Mucosa of rectum (tissue), 2 donors: Measurements from ENCODE around the gene SUN3.

ENCODE experiments used
- H3K27ac ChIP-seq, 2 donors: one replicate each; pipeline ENCODE4 v1.7.0; 2013; ENCODE audit warnings: inconsistent platforms in 2 of 2, low read depth in 2 of 2, low read length in 2 of 2
- H3K27me3 ChIP-seq, 2 donors: one replicate each; pipeline ENCODE4 v1.7.0; 2013; ENCODE audit warnings: low read length in 2 of 2; ENCODE audit not compliant: control insufficient read depth in 2 of 2, insufficient read depth in 2 of 2
- H3K36me3 ChIP-seq, 2 donors: one replicate each; pipeline ENCODE4 v1.7.0; 2013; ENCODE audit warnings: low read length in 2 of 2; ENCODE audit not compliant: control insufficient read depth in 2 of 2, insufficient read depth in 2 of 2
- H3K4me1 ChIP-seq, 2 donors: one replicate each; pipeline ENCODE4 v1.7.0; 2013; ENCODE audit warnings: low read length in 2 of 2, mild to moderate bottlenecking in 1 of 2; ENCODE audit not compliant: control insufficient read depth in 2 of 2, insufficient read depth in 2 of 2
- H3K4me3 ChIP-seq, 2 donors: one replicate each; pipeline ENCODE4 v1.7.0; 2013; ENCODE audit warnings: low read length in 2 of 2
- H3K9ac ChIP-seq, 2 donors: one replicate each; pipeline ENCODE4 v1.7.0; 2013; ENCODE audit warnings: low read length in 2 of 2, low read depth in 1 of 2, mild to moderate bottlenecking in 1 of 2
- H3K9me3 ChIP-seq, 2 donors: one replicate each; pipeline ENCODE4 v1.7.0; 2013; ENCODE audit warnings: low read length in 2 of 2; ENCODE audit not compliant: control insufficient read depth in 2 of 2
- donor health status: healthy.
- donor health status: Normal muscosa, but diverticular disease.

Gene SUN3

DNA sequence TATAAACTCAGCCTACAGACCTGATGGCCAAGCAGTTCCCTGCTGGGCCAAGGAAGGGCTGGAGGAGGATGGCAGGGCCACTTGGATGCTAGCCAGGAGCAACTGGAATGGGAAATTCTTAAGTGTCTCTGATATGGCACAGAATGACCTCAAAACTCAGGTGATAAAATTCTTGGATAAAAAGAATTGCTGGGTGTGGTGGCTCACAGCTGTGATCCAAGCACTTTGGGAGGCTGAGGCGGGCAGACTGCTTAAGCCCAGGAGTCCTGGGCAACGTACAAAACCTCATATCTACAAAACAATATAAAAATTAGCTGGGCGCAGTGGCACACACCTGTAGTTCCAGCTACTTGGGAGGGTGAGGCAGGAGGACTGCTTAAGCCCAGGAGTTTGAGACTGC lies 66.6 kb downstream of the SUN3 start:
- Histone ChIP-seq H3K4me3 (no peak overlapping the region), H3K36me3 (peaks cover 33 to 45% of the 10 kb centered on the region in 2 donors), H3K4me1 (peaks cover 5 to 8% of the 10 kb centered on the region in 2 donors), H3K27me3 (no peaks in the 10 kb centered on the region), H3K9me3 (no peaks in the 10 kb centered on the region), H3K27ac (peak overlapping the region; percentile 27 to 48), H3K9ac (no peak overlapping the region)

DNA sequence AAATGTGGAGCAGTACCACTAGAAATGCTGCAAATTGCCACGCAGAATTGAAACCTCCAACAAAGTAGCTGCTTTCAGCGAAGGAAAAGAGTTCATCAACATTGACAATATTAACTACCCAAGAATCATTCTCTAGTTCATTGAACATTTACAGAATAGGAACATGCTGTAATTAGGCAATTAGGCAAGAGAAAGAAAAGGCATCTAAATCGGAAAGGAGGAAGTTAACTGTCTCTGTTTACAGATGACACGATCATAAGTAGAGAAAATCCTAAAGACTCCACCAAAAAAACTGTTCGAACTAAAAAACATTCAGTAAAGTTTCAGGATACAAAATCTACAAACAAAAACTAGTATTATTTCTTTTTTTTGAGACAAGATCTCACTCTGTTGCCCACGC lies 71.8 kb downstream of the SUN3 start:
- H3K9me3 ChIP-seq = no peaks in the 10 kb centered on the region
- H3K4me1 ChIP-seq = peaks cover under 1 to 5% of the 10 kb centered on the region in 2 donors
- peaks cover 20 to 25% of the 10 kb centered on the region in 2 donors for H3K36me3 ChIP-seq
- no peak overlapping the region for H3K4me3 ChIP-seq
- no peaks in the 10 kb centered on the region for H3K27me3 ChIP-seq
- H3K9ac ChIP-seq = no peak overlapping the region
- H3K27ac ChIP-seq = no peak overlapping the region

DNA sequence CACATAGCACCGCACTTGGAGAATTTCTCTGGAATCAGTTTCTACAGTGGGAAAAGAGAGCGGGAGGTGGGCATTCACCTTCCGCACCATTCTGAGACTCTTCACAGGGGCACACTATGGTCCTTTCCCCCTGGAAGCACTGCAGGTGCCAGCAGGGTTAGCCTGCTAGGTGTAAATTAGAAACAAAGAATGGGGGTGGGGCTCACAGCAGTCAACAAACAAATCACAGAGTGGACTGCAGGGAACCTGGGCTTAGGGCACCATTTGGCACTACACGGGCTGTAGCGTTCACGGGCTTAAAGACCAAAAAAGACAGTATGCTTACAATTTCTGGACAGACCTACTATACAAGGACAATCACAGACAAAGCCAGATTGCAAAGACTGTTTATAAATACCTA lies 72.7 kb downstream of the SUN3 start:
- no peak overlapping the region for H3K9ac ChIP-seq
- H3K4me3 ChIP-seq = no peak overlapping the region
- H3K4me1 ChIP-seq = peaks cover 9% of the 10 kb centered on the region in 2 donors
- H3K36me3 ChIP-seq = peaks cover 20 to 21% of the 10 kb centered on the region in 2 donors
- H3K27ac ChIP-seq = no peak overlapping the region
- H3K9me3 ChIP-seq = no peaks in the 10 kb centered on the region
- no peaks in the 10 kb centered on the region for H3K27me3 ChIP-seq

DNA sequence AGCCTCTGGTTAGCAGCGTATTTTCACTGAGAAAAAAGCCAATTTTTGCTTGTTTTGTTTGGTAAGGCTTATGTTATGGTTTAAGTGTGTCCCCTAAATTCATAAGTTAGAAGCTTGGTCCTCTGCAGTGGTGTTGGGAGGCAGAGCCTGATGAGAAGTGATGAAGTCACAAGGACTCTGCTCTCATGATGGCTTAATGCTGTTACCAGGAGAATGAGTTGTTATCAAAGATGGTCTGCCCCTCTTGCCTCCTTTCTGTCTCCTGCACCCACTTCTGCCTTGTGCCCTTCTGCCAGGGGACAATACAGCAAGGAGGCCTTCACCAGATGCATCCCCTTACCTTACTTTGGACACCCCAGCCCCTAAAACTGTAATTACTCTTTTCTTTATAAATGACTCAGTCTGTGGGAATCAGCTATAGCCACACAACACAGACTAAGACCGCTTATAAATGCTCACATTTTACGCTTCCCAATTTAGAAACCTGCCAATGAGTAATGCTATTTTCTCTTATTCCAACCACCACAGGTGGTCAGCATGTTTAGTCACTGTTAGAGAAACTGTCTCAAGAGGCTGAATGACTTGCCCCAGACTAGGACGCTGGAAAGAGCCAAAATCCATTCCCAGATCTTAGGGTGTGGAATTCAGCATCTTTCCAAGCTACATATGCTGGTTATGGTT lies 74.5 kb downstream of the SUN3 start:
- Histone ChIP-seq H3K4me1 (peaks cover 14 to 19% of the 10 kb centered on the region in 2 donors), H3K4me3 (no peak overlapping the region), H3K36me3 (peaks cover 20 to 21% of the 10 kb centered on the region in 2 donors), H3K27ac (no peak overlapping the region), H3K9ac (no peak overlapping the region), H3K9me3 (no peaks in the 10 kb centered on the region), H3K27me3 (no peaks in the 10 kb centered on the region)

DNA sequence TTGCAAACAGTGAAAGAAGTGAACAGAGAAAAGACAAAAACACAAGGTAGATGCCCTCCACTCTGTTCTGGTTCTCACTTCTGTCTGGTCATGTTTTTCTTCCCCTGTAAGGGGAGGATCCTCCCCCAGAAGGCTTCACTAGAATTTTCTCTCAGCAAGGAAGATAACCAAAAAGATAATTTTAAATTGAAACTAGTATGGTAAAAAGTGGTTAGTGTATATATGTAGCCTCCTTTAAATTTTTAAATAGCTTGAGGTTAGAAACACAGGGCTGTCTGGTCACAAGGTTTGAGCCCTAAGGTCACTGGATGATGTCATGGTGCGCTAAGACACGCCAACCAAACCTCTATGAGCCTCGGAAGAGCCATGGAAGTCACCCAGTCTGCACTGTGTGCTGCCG lies 75.1 kb downstream of the SUN3 start:
- no peak overlapping the region for H3K4me3 ChIP-seq
- H3K27ac ChIP-seq = no peak overlapping the region
- peaks cover 14 to 19% of the 10 kb centered on the region in 2 donors for H3K4me1 ChIP-seq
- H3K36me3 ChIP-seq = peaks cover 20 to 21% of the 10 kb centered on the region in 2 donors
- no peak overlapping the region for H3K9ac ChIP-seq
- H3K9me3 ChIP-seq = no peaks in the 10 kb centered on the region
- no peaks in the 10 kb centered on the region for H3K27me3 ChIP-seq

DNA sequence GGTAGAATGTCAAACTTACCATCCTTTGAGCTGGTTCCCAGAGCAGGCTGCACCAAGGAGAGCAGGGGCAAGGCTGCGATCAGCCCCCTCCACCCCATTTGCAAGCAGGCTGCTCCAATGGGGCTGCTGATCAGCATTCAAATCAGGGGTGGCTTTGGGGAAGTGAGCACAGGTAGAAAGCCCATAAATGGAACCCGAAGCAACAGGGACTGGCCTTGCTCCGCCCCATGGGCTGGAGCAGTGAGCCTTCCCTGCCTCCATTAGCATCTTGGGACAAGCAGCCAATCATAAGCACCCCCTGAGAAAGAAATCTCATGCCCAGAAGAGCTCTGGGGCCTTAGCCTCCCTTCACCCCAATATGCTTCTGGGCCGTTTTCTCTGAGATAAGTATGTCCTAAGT lies 76.7 kb downstream of the SUN3 start:
- Histone ChIP-seq H3K27me3 (no peaks in the 10 kb centered on the region), H3K4me1 (peaks cover 14 to 19% of the 10 kb centered on the region in 2 donors), H3K27ac (peak overlapping the region in 1 of 2 donors; percentile 65), H3K36me3 (peaks cover 20 to 21% of the 10 kb centered on the region in 2 donors), H3K9ac (no peak overlapping the region), H3K4me3 (no peak overlapping the region), H3K9me3 (no peaks in the 10 kb centered on the region)

DNA sequence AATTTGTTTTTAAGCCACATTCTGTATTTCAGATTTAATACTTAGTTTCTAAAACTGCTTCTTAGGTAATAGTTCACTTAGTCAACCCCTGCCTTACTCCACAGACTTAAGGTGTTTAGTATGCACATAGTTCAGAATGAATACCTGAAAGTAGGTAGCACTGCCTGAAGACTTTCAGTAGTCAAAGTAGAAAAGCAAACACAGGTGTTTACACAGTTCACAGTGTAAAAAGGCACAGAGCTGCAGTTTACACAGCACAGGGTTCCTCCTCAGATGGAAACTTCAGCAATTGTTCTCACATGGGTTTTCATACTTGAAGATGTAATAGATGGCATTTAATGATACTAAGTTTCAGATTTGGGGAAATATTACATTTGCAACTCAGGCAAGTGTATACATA lies 77.5 kb downstream of the SUN3 start:
- Histone ChIP-seq H3K4me1 (peaks cover 14 to 19% of the 10 kb centered on the region in 2 donors), H3K9me3 (no peaks in the 10 kb centered on the region), H3K27me3 (no peaks in the 10 kb centered on the region), H3K27ac (peak overlapping the region; percentile 60 to 65), H3K36me3 (peaks cover 12 to 21% of the 10 kb centered on the region in 2 donors), H3K9ac (no peak overlapping the region), H3K4me3 (no peak overlapping the region)

DNA sequence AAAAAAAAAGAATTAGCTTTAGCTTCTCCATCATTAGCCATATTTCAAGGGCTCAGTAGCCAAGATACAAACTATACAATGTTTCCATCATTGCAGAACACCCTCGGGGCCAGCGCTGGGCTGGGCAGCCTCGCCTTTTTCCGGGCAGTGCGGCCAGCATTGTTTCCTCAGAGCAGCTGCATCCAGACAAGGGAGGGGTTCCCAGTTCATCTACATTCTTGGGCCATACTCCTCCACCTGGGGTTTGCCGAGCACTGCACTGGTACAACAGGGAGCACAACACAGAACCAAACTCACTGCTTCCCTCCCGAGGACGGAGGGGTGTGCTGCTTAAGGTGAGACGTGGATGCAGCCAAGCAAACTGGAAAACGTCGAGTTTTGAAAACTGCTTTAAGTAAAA lies 78.2 kb downstream of the SUN3 start:
- H3K9ac ChIP-seq = no peak overlapping the region
- no peaks in the 10 kb centered on the region for H3K27me3 ChIP-seq
- peaks cover 14 to 19% of the 10 kb centered on the region in 2 donors for H3K4me1 ChIP-seq
- no peak overlapping the region for H3K4me3 ChIP-seq
- H3K27ac ChIP-seq = peak overlapping the region; percentile 60 to 65
- H3K36me3 ChIP-seq = peaks cover 6 to 14% of the 10 kb centered on the region in 2 donors
- H3K9me3 ChIP-seq = no peaks in the 10 kb centered on the region

DNA sequence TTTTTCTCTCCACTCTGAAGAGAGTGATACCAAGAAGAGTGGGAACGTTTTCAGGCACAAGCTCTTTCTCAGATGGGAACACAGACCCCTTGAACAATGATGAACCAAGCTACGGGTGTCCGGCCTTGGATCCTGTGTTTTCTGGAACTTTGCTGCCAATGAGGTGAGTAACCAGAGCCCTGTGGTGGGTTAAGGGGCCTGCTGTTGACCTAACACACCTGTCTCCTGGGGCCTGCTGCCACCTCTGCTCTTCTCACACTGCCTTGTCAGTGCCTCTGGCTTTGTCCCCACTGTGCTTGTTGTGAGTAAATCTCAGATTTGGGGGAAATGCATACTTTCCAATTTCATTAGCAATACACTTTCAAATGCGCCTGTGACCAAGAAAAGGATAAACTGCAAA lies 79.2 kb downstream of the SUN3 start:
- H3K27ac ChIP-seq = no peak overlapping the region
- no peak overlapping the region for H3K9ac ChIP-seq
- H3K4me3 ChIP-seq = no peak overlapping the region
- H3K27me3 ChIP-seq = no peaks in the 10 kb centered on the region
- H3K4me1 ChIP-seq = peaks cover 17 to 19% of the 10 kb centered on the region in 2 donors
- H3K36me3 ChIP-seq = peaks cover 3 to 8% of the 10 kb centered on the region in 2 donors
- no peaks in the 10 kb centered on the region for H3K9me3 ChIP-seq

DNA sequence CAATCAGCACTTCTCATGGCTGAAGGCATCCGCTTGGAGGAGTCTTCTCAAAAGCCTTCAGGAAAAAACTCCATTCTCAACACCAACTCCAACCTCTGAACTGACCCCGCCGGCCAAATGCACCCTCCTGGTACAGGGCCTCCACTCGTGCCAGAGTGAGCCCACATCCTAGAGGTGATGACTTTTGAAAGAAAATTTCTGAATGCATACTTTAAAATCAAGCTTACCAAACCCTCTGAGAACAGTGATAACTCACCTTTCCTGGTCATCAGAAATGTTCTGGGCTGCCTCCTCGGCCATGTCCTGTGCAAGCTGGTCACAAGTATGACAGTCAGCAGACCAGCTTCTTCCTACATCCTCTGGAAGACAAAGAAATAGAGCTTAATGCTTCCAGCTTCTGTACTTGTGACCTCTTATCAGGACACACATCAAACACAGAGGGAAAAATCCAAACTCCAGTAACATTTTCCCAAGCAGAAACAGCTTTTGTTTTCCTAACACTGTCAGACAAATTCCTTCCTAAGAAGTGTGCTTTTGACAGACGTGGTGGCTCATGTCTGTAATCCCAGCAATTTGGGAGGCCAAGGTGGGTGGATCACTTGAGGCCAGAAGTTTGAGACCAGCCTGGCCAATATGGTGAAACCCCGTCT lies 80.6 kb downstream of the SUN3 start, which contains the start of gene PKD1L1:
TSS of gene PKD1L1 (minus strand) at position 326 of the 650 bp plus-strand sequence. CDS start at position 300, 26 bp downstream.
- H3K9ac ChIP-seq = no peak within 1 kb of the TSS
- H3K9me3 ChIP-seq = no peaks in the 10 kb centered on the region
- H3K27me3 ChIP-seq = no peaks in the 10 kb centered on the region
- H3K27ac ChIP-seq = no peak within 1 kb of the TSS
- no peaks in the 10 kb centered on the region for H3K36me3 ChIP-seq
- peaks cover 17 to 19% of the 10 kb centered on the region in 2 donors for H3K4me1 ChIP-seq
- H3K4me3 ChIP-seq = no peak within 1 kb of the TSS
